ENCODE results near the gene SCGB2A2.

- TF ChIP-seq GATA2 (IDR thresholded peaks at IDR 0.05; ENCODE audit: low read depth, low read length) (no peak), GATA3 (IDR thresholded peaks at IDR 0.05; ENCODE audit: low read depth, low read length) (no peak)
Observed at GRCh38 chr11:62256281-62256680, 13.7 kb upstream of the SCGB2A2 start.

Measured in SH-SY5Y (cell line).